ENCODE measurements around the gene PGAP6. TPM values are rescaled to one million over a fixed set of nuclear protein-coding genes. Genes with fewer than 3 reads are reported as not detected.

PGAP6 gene
- total and polyA plus RNA-seq, 2 of the 13 experiments (the other 11 are each of a cell fraction or from before 2014, with no cell fraction given): 52.7 to 136 TPM

DNA sequence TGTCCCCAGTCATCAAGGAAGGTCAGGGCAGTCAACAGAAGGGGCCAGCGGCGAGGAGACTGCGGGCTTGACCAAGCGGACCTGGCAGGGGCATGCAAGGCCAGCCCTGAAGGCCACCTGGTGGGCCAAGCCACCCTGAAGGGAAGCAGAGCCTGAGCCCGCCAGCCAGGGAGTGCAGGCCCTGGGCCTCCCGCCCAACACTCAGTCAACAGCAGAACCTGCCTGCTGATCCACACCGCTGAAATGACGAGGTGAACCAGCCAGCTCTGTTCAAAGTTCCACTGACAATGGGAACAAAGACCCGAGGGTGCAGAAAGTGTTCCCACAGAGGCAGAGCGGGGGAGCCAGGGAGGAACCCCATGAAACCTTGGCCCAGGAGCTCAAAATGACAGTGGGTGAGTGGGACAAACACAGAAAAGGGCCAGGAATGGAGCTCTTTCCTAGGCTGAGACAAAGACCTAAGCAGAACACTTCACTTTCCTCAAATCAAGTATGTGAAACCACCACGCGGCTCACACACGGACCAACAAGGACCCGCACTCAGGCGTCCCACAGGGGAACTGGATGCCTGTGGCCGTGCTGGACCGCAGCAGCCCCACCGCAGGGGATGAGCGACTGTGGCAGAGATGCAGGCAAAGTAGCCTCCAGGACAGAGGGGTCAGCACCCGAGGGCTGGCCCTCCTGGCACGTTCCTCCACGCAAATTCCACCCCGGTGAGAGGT lies 41.2 kb downstream of the PGAP6 start (continued):
- no peak for TF ChIP-seq ZNF468 (CRISPR knock-in tag; IDR thresholded peaks at IDR 0.05)
- peak; percentile 44; the same call in 1 of the 2 replicates for TF ChIP-seq ZNF768 (CRISPR knock-in tag; IDR thresholded peaks at IDR 0.05)
- TF ChIP-seq, protein P1, sequence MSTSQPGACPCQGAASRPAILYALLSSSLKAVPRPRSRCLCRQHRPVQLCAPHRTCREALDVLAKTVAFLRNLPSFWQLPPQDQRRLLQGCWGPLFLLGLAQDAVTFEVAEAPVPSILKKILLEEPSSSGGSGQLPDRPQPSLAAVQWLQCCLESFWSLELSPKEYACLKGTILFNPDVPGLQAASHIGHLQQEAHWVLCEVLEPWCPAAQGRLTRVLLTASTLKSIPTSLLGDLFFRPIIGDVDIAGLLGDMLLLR (CRISPR knock-in tag; IDR thresholded peaks at IDR 0.05): no peak
- TF ChIP-seq, protein P2, sequence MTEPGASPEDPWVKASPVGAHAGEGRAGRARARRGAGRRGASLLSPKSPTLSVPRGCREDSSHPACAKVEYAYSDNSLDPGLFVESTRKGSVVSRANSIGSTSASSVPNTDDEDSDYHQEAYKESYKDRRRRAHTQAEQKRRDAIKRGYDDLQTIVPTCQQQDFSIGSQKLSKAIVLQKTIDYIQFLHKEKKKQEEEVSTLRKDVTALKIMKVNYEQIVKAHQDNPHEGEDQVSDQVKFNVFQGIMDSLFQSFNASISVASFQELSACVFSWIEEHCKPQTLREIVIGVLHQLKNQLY (CRISPR knock-in tag; IDR thresholded peaks at IDR 0.05): no peak
- no peak for TF ChIP-seq GLI4 (CRISPR knock-in tag; IDR thresholded peaks at IDR 0.05; ENCODE audit: borderline replicate concordance)
- TF ChIP-seq KDM3A (CRISPR knock-in tag; IDR thresholded peaks at IDR 0.05; ENCODE audit: low read depth): no peak
- peak; percentile 59; the same call in 1 of the 2 replicates for TF ChIP-seq NFKB2 (CRISPR knock-in tag; IDR thresholded peaks at IDR 0.05; ENCODE audit: borderline replicate concordance)
- peak; percentile 85 for TF ChIP-seq ZFY (CRISPR knock-in tag; IDR thresholded peaks at IDR 0.05)
- peak; percentile 46 for TF ChIP-seq ZNF883 (CRISPR knock-in tag; IDR thresholded peaks at IDR 0.05; ENCODE audit: not compliant biosample characterization)
- TF ChIP-seq RELA (CRISPR knock-in tag; IDR thresholded peaks at IDR 0.05): 0 out of 2 replicates have a peak, but pooled peaks have one; percentile 20
- peak; percentile 73 for TF ChIP-seq FOXA3 (CRISPR knock-in tag; IDR thresholded peaks at IDR 0.05)
- no peak for TF ChIP-seq ZFP36L1 (CRISPR knock-in tag; IDR thresholded peaks at IDR 0.05)
- no peak for TF ChIP-seq NCOA2 (CRISPR knock-in tag; IDR thresholded peaks at IDR 0.05)
- peak; percentile 80 for TF ChIP-seq HNF4A (CRISPR knock-in tag; IDR thresholded peaks at IDR 0.05)
- peak; percentile 30; the same call in 1 of the 2 replicates for TF ChIP-seq RCOR2 (CRISPR knock-in tag; IDR thresholded peaks at IDR 0.05)
- 0 out of 2 replicates have a peak, but pooled peaks have one; percentile 40 for TF ChIP-seq ZNF766 (CRISPR knock-in tag; IDR thresholded peaks at IDR 0.05; ENCODE audit: borderline replicate concordance)
- TF ChIP-seq, protein P3, sequence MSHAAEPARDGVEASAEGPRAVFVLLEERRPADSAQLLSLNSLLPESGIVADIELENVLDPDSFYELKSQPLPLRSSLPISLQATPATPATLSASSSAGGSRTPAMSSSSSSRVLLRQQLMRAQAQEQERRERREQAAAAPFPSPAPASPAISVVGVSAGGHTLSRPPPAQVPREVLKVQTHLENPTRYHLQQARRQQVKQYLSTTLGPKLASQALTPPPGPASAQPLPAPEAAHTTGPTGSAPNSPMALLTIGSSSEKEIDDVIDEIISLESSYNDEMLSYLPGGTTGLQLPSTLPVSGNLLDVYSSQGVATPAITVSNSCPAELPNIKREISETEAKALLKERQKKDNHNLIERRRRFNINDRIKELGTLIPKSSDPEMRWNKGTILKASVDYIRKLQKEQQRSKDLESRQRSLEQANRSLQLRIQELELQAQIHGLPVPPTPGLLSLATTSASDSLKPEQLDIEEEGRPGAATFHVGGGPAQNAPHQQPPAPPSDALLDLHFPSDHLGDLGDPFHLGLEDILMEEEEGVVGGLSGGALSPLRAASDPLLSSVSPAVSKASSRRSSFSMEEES (CRISPR knock-in tag; IDR thresholded peaks at IDR 0.05): no peak
- no peak for TF ChIP-seq SOX6 (IDR thresholded peaks at IDR 0.05)
- TF ChIP-seq SOX6 (CRISPR knock-in tag; IDR thresholded peaks at IDR 0.05): 0 out of 2 replicates have a peak, but pooled peaks have one; percentile 36
- peak; percentile 33; the same call in 1 of the 2 replicates for TF ChIP-seq ZNF143 (CRISPR knock-in tag; IDR thresholded peaks at IDR 0.05)
- peak; percentile 43; the same call in 1 of the 2 replicates for TF ChIP-seq ZMYM4 (CRISPR knock-in tag; IDR thresholded peaks at IDR 0.05)
- TF ChIP-seq TSC22D2 (CRISPR knock-in tag; IDR thresholded peaks at IDR 0.05; ENCODE audit: borderline replicate concordance): no peak
- TF ChIP-seq ZNF572 (CRISPR knock-in tag; IDR thresholded peaks at IDR 0.05): no peak
- TF ChIP-seq MEIS2 (CRISPR knock-in tag; IDR thresholded peaks at IDR 0.05): peak; percentile 83
- 0 out of 2 replicates have a peak, but pooled peaks have one; percentile 37 for TF ChIP-seq RXRA (CRISPR knock-in tag; IDR thresholded peaks at IDR 0.05)
- TF ChIP-seq, protein P4, sequence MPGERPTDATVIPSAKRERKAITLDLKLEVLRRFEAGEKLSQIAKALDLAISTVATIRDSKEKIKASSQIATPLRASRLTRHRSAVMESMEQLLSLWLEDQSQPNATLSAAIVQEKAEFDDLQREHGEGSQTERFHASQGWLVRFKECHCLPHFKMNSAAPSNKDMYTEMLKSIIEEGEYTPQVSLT (CRISPR knock-in tag; IDR thresholded peaks at IDR 0.05; ENCODE audit: borderline replicate concordance, low read depth): no peak
- TF ChIP-seq POLR2A (IDR thresholded peaks at IDR 0.05; ENCODE audit: insufficient read depth in 1 of 2, low read depth in 2 of 2, low read length in 2 of 2): no peak
- TF ChIP-seq ZNF160 (CRISPR knock-in tag; IDR thresholded peaks at IDR 0.05): peak; percentile 31; the same call in 1 of the 2 replicates
- TF ChIP-seq HDAC1 (CRISPR knock-in tag; IDR thresholded peaks at IDR 0.05): peak; percentile 77
- no peak for TF ChIP-seq XBP1 (CRISPR knock-in tag; IDR thresholded peaks at IDR 0.05)
- TF ChIP-seq ZNF232 (CRISPR knock-in tag; IDR thresholded peaks at IDR 0.05; ENCODE audit: borderline replicate concordance): peak; percentile 72; the same call in 1 of the 2 replicates
